ENCODE measurements around the gene ZNF224. TPM values are rescaled to one million over a fixed set of nuclear protein-coding genes. Genes with fewer than 3 reads are reported as not detected.

The ZNF224 gene
- total and polyA plus RNA-seq, 2 of the 13 experiments (the other 11 are each of a cell fraction or from before 2014, with no cell fraction given): 13.0 to 16.1 TPM

DNA sequence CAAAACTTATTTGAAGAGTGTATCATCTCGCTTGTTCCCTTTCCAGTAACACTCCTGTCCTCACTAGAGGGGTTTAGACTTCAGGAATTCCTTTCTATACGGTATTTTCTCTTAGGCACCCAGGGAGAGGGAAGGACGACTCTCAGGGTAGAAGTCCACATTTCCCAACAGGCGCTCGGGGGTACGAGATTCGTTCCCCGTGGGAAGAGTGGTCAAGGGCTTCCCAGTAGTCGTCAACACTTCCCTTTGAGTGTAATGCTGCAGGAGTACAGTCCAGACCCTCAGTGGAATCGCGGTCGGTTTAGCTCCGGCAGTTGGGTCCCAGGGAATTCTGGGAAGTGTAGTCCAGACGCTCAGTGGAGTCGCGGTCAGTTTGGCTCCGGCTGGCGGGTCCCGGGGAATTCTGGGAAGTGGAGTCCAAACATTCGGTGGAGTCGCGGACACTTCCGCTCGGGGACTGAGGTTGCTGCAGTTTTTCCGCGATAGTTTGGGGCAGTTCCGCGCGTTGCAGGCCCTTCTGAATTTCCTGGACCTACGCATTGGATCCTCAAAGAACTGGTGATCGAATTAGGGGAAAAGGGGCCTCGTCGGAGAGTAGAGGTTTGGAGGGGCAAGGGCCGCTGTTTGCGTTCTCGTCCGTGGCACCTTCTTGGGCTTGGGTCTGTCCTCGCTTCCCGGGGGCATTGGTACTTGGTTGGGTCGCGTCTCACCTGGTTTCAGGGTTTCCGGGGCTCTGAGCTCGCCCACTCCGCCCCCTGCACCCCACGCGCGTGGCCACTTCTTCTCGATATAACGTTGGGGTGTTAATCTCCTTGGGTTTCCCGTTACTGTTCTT, at the start of gene ZNF224 (continued):
- TF ChIP-seq, protein P1, sequence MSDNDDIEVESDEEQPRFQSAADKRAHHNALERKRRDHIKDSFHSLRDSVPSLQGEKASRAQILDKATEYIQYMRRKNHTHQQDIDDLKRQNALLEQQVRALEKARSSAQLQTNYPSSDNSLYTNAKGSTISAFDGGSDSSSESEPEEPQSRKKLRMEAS (IDR thresholded peaks at IDR 0.05): no peak
- TF ChIP-seq, protein P2, sequence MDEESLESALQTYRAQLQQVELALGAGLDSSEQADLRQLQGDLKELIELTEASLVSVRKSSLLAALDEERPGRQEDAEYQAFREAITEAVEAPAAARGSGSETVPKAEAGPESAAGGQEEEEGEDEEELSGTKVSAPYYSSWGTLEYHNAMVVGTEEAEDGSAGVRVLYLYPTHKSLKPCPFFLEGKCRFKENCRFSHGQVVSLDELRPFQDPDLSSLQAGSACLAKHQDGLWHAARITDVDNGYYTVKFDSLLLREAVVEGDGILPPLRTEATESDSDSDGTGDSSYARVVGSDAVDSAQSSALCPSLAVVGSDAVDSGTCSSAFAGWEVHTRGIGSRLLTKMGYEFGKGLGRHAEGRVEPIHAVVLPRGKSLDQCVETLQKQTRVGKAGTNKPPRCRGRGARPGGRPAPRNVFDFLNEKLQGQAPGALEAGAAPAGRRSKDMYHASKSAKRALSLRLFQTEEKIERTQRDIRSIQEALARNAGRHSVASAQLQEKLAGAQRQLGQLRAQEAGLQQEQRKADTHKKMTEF (CRISPR knock-in tag; IDR thresholded peaks at IDR 0.05): 0 out of 2 replicates have a peak, but pooled peaks have one; percentile 16
- TF ChIP-seq KDM3A (CRISPR knock-in tag; IDR thresholded peaks at IDR 0.05; ENCODE audit: low read depth) (no peak), DMAP1 (CRISPR knock-in tag; IDR thresholded peaks at IDR 0.05) (peak; percentile 38; the same call in 1 of the 2 replicates), ZFP62 (CRISPR knock-in tag; IDR thresholded peaks at IDR 0.05) (0 out of 2 replicates have a peak, but pooled peaks have one; percentile 43), HOXA3 (CRISPR knock-in tag; IDR thresholded peaks at IDR 0.05) (peak; percentile 81; the same call in 1 of the 2 replicates), SP1 (IDR thresholded peaks at IDR 0.05) (no peak), SP1 (CRISPR knock-in tag; IDR thresholded peaks at IDR 0.05) (peak; percentile 35; the same call in 1 of the 2 replicates), ZNF556 (CRISPR knock-in tag; IDR thresholded peaks at IDR 0.05; ENCODE audit: borderline replicate concordance) (no peak), GATAD1 (CRISPR knock-in tag; IDR thresholded peaks at IDR 0.05) (peak; percentile 73; the same call in 1 of the 2 replicates), TP53 (CRISPR knock-in tag; conservative IDR thresholded peaks at IDR 0.05) (0 out of 2 replicates have a peak, but pooled peaks have one; percentile 63), ZNF510 (CRISPR knock-in tag; IDR thresholded peaks at IDR 0.05; ENCODE audit: low read depth) (no peak), ZNF12 (CRISPR knock-in tag; IDR thresholded peaks at IDR 0.05) (no peak), SOX6 (IDR thresholded peaks at IDR 0.05) (no peak), SOX6 (CRISPR knock-in tag; IDR thresholded peaks at IDR 0.05) (peak; percentile 24; the same call in 1 of the 2 replicates), ZNF264 (CRISPR knock-in tag; IDR thresholded peaks at IDR 0.05) (peak; percentile 72), NCOA5 (CRISPR knock-in tag; IDR thresholded peaks at IDR 0.05) (no peak), PAWR (CRISPR knock-in tag; IDR thresholded peaks at IDR 0.05; ENCODE audit: borderline replicate concordance) (no peak), ZNF430 (CRISPR knock-in tag; IDR thresholded peaks at IDR 0.05) (peak; percentile 69; the same call in 1 of the 2 replicates), BORCS8-MEF2B (CRISPR knock-in tag; IDR thresholded peaks at IDR 0.05) (0 out of 2 replicates have a peak, but pooled peaks have one; percentile 16), RAD51 (IDR thresholded peaks at IDR 0.05; ENCODE audit: borderline replicate concordance) (no peak), DR1 (CRISPR knock-in tag; IDR thresholded peaks at IDR 0.05) (0 out of 2 replicates have a peak, but pooled peaks have one; percentile 23), CREB1 (IDR thresholded peaks at IDR 0.05) (peak; percentile 45; the same call in 1 of the 2 replicates), CREB1 (CRISPR knock-in tag; IDR thresholded peaks at IDR 0.05) (peak; percentile 81), ZNF7 (CRISPR knock-in tag; IDR thresholded peaks at IDR 0.05) (no peak)
- TF ChIP-seq, protein P3, sequence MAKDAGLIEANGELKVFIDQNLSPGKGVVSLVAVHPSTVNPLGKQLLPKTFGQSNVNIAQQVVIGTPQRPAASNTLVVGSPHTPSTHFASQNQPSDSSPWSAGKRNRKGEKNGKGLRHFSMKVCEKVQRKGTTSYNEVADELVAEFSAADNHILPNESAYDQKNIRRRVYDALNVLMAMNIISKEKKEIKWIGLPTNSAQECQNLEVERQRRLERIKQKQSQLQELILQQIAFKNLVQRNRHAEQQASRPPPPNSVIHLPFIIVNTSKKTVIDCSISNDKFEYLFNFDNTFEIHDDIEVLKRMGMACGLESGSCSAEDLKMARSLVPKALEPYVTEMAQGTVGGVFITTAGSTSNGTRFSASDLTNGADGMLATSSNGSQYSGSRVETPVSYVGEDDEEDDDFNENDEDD (CRISPR knock-in tag; IDR thresholded peaks at IDR 0.05; ENCODE audit: borderline replicate concordance): peak; percentile 47; the same call in 1 of the 2 replicates
- TF ChIP-seq, protein P4, sequence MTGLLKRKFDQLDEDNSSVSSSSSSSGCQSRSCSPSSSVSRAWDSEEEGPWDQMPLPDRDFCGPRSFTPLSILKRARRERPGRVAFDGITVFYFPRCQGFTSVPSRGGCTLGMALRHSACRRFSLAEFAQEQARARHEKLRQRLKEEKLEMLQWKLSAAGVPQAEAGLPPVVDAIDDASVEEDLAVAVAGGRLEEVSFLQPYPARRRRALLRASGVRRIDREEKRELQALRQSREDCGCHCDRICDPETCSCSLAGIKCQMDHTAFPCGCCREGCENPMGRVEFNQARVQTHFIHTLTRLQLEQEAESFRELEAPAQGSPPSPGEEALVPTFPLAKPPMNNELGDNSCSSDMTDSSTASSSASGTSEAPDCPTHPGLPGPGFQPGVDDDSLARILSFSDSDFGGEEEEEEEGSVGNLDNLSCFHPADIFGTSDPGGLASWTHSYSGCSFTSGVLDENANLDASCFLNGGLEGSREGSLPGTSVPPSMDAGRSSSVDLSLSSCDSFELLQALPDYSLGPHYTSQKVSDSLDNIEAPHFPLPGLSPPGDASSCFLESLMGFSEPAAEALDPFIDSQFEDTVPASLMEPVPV (CRISPR knock-in tag; IDR thresholded peaks at IDR 0.05): 0 out of 2 replicates have a peak, but pooled peaks have one; percentile 43

Measured in HepG2 (cell line).